IMR-90 (cell line): ENCODE results near the gene DDX42. TPM values are rescaled to one million over a fixed set of nuclear protein-coding genes. Genes with fewer than 3 reads are reported as not detected.

Source experiments
- ATAC-seq: fragments of 200-7000 bp; cut with Tn5 transposase; 2 replicates; pipeline ENCODE4 v1.9.1; 2020; ENCODE audit warnings: low read depth, mild to moderate bottlenecking, moderate library complexity
- BruUV-seq: library from RNA; stranded (reverse); fragments of 400-500 nt; replicated peaks from 2 replicates; lab custom pipeline; 2021; lab: Mats Ljungman, UMichigan
- CTCF ChIA-PET: fragments of 300-600 bp; formaldehyde crosslinking; extraction: SDS; loops from one replicate; lab custom pipeline; 2021; ENCODE audit warnings: antibody characterized with exemption; lab: Yijun Ruan, JAX
- POLR2A ChIA-PET: fragments of 300-600 bp; sonication (Branson Sonifier 250); formaldehyde crosslinking; loops from one replicate; lab custom pipeline; 2022; ENCODE audit warnings: antibody characterized with exemption; ENCODE audit not compliant: unreplicated experiment; lab: Charles Lee
- DNase-seq: peaks from one replicate; pipeline ENCODE4 v3.0.0; 2013
- H2AFZ ChIP-seq: replicated peaks from 2 replicates; pipeline ENCODE3; 2013; ENCODE audit warnings: low read length, mild to moderate bottlenecking; ENCODE audit not compliant: poor library complexity
- H2AK5ac ChIP-seq: 2 replicates; pipeline ENCODE4 v1.6.1; 2013; ENCODE audit warnings: low read depth, low read length, inconsistent platforms
- H2AK9ac ChIP-seq: replicated peaks from 2 replicates; pipeline ENCODE3; 2013; ENCODE audit warnings: mild to moderate bottlenecking, low read depth, low read length, moderate library complexity; ENCODE audit not compliant: poor library complexity
- H2BK120ac ChIP-seq: 2 replicates; pipeline ENCODE4 v1.6.1; 2013; ENCODE audit warnings: low read depth, low read length, inconsistent platforms
- H2BK15ac ChIP-seq: 3 replicates; pipeline ENCODE4 v1.6.1; 2013; ENCODE audit warnings: low read depth, low read length, inconsistent platforms
- H2BK20ac ChIP-seq: 2 replicates; pipeline ENCODE4 v1.6.1; 2013; ENCODE audit warnings: low read depth, mild to moderate bottlenecking, inconsistent platforms, low read length, moderate library complexity
- H2BK5ac ChIP-seq: 2 replicates; pipeline ENCODE4 v1.6.1; 2013; ENCODE audit warnings: mild to moderate bottlenecking, low read depth, low read length, inconsistent platforms; ENCODE audit not compliant: poor library complexity, severe bottlenecking
- H3K14ac ChIP-seq: replicated peaks from 2 replicates; pipeline ENCODE4 v1.6.1; 2013; ENCODE audit warnings: low read depth, low read length, inconsistent platforms
- H3K18ac ChIP-seq: 2 replicates; pipeline ENCODE4 v1.6.1; 2013; ENCODE audit warnings: low read depth, low read length, control low read depth
- H3K23ac ChIP-seq: 2 replicates; pipeline ENCODE4 v1.6.1; 2013; ENCODE audit warnings: low read depth, low read length, inconsistent platforms
- H3K27ac ChIP-seq: 2 replicates; pipeline ENCODE4 v1.5.1; 2013; ENCODE audit warnings: mild to moderate bottlenecking, control low read depth, low read length; ENCODE audit not compliant: insufficient read depth
- H3K27me3 ChIP-seq: 2 replicates; pipeline ENCODE4 v1.6.1; 2013; ENCODE audit warnings: low read length; ENCODE audit not compliant: control insufficient read depth, insufficient read depth
- H3K36me3 ChIP-seq: 2 replicates; pipeline ENCODE4 v1.6.1; 2013; ENCODE audit warnings: low read length, mixed read lengths; ENCODE audit not compliant: control insufficient read depth, insufficient read depth
- H3K4ac ChIP-seq: 2 replicates; pipeline ENCODE4 v1.6.1; 2013; ENCODE audit warnings: low read depth, low read length, inconsistent platforms
- H3K4me1 ChIP-seq: 2 replicates; pipeline ENCODE4 v1.6.1; 2013; ENCODE audit warnings: low read length, mixed read lengths; ENCODE audit not compliant: control insufficient read depth, insufficient read depth
- H3K4me2 ChIP-seq: 2 replicates; pipeline ENCODE4 v1.6.1; 2013; ENCODE audit warnings: low read depth, mild to moderate bottlenecking, control low read depth, low read length, moderate library complexity
- H3K4me3 ChIP-seq: 2 replicates; pipeline ENCODE4 v1.5.1; 2013; ENCODE audit warnings: low read depth, mild to moderate bottlenecking, control low read depth, low read length, moderate library complexity; ENCODE audit not compliant: insufficient read depth
- H3K56ac ChIP-seq: 2 replicates; pipeline ENCODE4 v1.6.1; 2013; ENCODE audit warnings: low read length, inconsistent platforms; ENCODE audit not compliant: insufficient read depth; ENCODE audit errors: extremely low read depth
- H3K79me1 ChIP-seq, 2 experiments: 2 replicates each; pipeline ENCODE4 v1.6.1; 2013; ENCODE audit warnings: low read length in 2 of 2, inconsistent platforms in 1 of 2, low read depth in 1 of 2
- H3K9ac ChIP-seq: 2 replicates; pipeline ENCODE4 v1.6.1; 2013; ENCODE audit warnings: low read depth, low read length, control low read depth
- H3K9me1 ChIP-seq: 2 replicates; pipeline ENCODE4 v1.6.1; 2013; ENCODE audit warnings: low read length, inconsistent platforms; ENCODE audit not compliant: insufficient read depth
- H3K9me3 ChIP-seq: 2 replicates; pipeline ENCODE4 v1.6.1; 2013; ENCODE audit warnings: low read length; ENCODE audit not compliant: control insufficient read depth, insufficient read depth
- H4K20me1 ChIP-seq: 2 replicates; pipeline ENCODE4 v1.6.1; 2013; ENCODE audit warnings: low read length, inconsistent platforms; ENCODE audit not compliant: insufficient read depth
- H4K5ac ChIP-seq: 2 replicates; pipeline ENCODE4 v1.6.1; 2013; ENCODE audit warnings: mild to moderate bottlenecking, low read depth, low read length, control low read depth
- H4K8ac ChIP-seq, 2 experiments: 2 replicates each; pipeline ENCODE4 v1.6.1; 2013; ENCODE audit warnings: low read depth in 2 of 2, low read length in 2 of 2, control low read depth in 1 of 2, inconsistent platforms in 1 of 2
- H4K91ac ChIP-seq: 2 replicates; pipeline ENCODE4 v1.6.1; 2013; ENCODE audit warnings: low read depth, low read length, inconsistent platforms; ENCODE audit not compliant: insufficient read depth
- BHLHE40 ChIP-seq: fragments of 150-350 bp; IDR thresholded peaks from 2 replicates; pipeline ENCODE4 v1.6.1; 2016; ENCODE audit warnings: mild to moderate bottlenecking, low read depth, low read length
- CEBPB ChIP-seq: IDR thresholded peaks from 2 replicates; pipeline ENCODE4 v1.6.1; 2012; ENCODE audit warnings: low read depth, low read length, improper control_type of control experiment
- CHD1 ChIP-seq: IDR thresholded peaks from 2 replicates; pipeline ENCODE4 v1.6.1; 2012; ENCODE audit warnings: low read depth, low read length, improper control_type of control experiment
- FOS ChIP-seq: fragments of 150-350 bp; IDR thresholded peaks from 2 replicates; pipeline ENCODE4 v1.6.1; 2016; ENCODE audit warnings: low read depth, low read length
- MAFK ChIP-seq: IDR thresholded peaks from 2 replicates; pipeline ENCODE4 v1.6.1; 2012; ENCODE audit warnings: low read depth, low read length, improper control_type of control experiment
- MAZ ChIP-seq: IDR thresholded peaks from 2 replicates; pipeline ENCODE4 v1.6.1; 2012; ENCODE audit warnings: low read depth, mild to moderate bottlenecking, low read length, improper control_type of control experiment, moderate library complexity, borderline replicate concordance
- MXI1 ChIP-seq: IDR thresholded peaks from 2 replicates; pipeline ENCODE4 v1.6.1; 2012; ENCODE audit warnings: low read depth, mild to moderate bottlenecking, low read length, moderate library complexity, borderline replicate concordance
- NFE2L2 ChIP-seq: fragments of 150-350 bp; IDR thresholded peaks from 2 replicates; pipeline ENCODE4 v1.6.1; 2016; ENCODE audit warnings: low read depth, mild to moderate bottlenecking, low read length
- POLR2A ChIP-seq: IDR thresholded peaks from 2 replicates; pipeline ENCODE4 v1.6.1; 2012; ENCODE audit warnings: mild to moderate bottlenecking, low read depth, low read length
- RAD21 ChIP-seq: IDR thresholded peaks from 2 replicates; pipeline ENCODE4 v1.6.1; 2012; ENCODE audit warnings: low read length, improper control_type of control experiment
- RCOR1 ChIP-seq: IDR thresholded peaks from 2 replicates; pipeline ENCODE4 v1.6.1; 2012; ENCODE audit warnings: mild to moderate bottlenecking, low read length, improper control_type of control experiment; ENCODE audit not compliant: insufficient replicate concordance
- RFX5 ChIP-seq: IDR thresholded peaks from 2 replicates; pipeline ENCODE4 v1.8.0; 2012; ENCODE audit warnings: low read depth, mild to moderate bottlenecking, low read length, moderate library complexity
- SMC3 ChIP-seq: fragments of 150-350 bp; IDR thresholded peaks from 2 replicates; pipeline ENCODE4 v1.6.1; 2016; ENCODE audit warnings: low read depth, mild to moderate bottlenecking, antibody characterized with exemption, low read length, moderate library complexity
- USF2 ChIP-seq: fragments of 150-350 bp; IDR thresholded peaks from 2 replicates; pipeline ENCODE4 v1.6.1; 2017; ENCODE audit warnings: mild to moderate bottlenecking, antibody characterized with exemption, low read length, low read depth
- WGBS, 2 experiments: methylation state at CpG; one replicate each; pipeline versions ENCODE4 v1.1.5 to v1.1.7; 2013; ENCODE audit warnings: missing lambda C conversion rate in 2 of 2; ENCODE audit not compliant: insufficient read length in 1 of 2; ENCODE audit errors: extremely low coverage in 2 of 2; 5-methylcytosine and 5-hydroxymethylcytosine counted together
- dilution Hi-C: fragments of 300-500 bp; cut with HindIII; formaldehyde crosslinking; loops from one replicate; pipeline ENCODE4 v1.14.3; 2018; ENCODE audit warnings: low sequenced_read_pairs; ENCODE audit not compliant: unreplicated experiment
- in situ Hi-C: fragments of 300-500 bp; cut with MboI; formaldehyde crosslinking; loops from 3 replicates; pipeline ENCODE4 v1.14.3; 2019; ENCODE audit warnings: low sequenced_read_pairs, inconsistent platforms, mixed read lengths
- intact Hi-C: fragments of 100-400 bp; cut with micrococcal nuclease; formaldehyde crosslinking; loops from 2 replicates; pipeline ENCODE4 v1.10.0; 2022
- polyA plus RNA-seq, 3 experiments: library from polyadenylated mRNA; depleted of rRNA; stranded (reverse); fragments of >200 nt; gene quantifications; 2 replicates each; pipeline ENCODE4 v1.2.3, GENCODE V29; 2012; ENCODE audit warnings: low replicate concordance in 1 of 3
- total RNA-seq: library from RNA; depleted of rRNA; stranded (reverse); fragments of >200 nt; gene quantifications from 2 replicates; pipeline ENCODE4 v1.2.3, GENCODE V29; 2012
- TF ChIP-seq, protein P1 (sequence below): conservative IDR thresholded peaks from 2 replicates; pipeline ENCODE4 v1.5.1; 2012; ENCODE audit warnings: mild to moderate bottlenecking, low read depth, low read length, improper control_type of control experiment
- TF ChIP-seq, protein P2 (sequence below): fragments of 150-350 bp; IDR thresholded peaks from 2 replicates; pipeline ENCODE4 v1.6.1; 2016; ENCODE audit warnings: low read depth, mild to moderate bottlenecking, low read length, moderate library complexity, borderline replicate concordance

Gene DDX42
- total and polyA plus RNA-seq, 2 of the 4 experiments (the other 2 are of a cell fraction): 75.8 to 91.5 TPM

GRCh38 chr17:63752707-63753106 is 21.3 kb upstream of the DDX42 start:
- DNase-seq (no peak), ATAC-seq (no peak)
- H4K5ac ChIP-seq: no peak overlapping the region
- POLR2A ChIA-PET: no interaction called here
- no peaks in the 10 kb centered on the region for H3K4me1 ChIP-seq
- intact Hi-C loops: no loop called here
- no peak overlapping the region for H4K8ac ChIP-seq
- peaks cover 7 to 10% of the 10 kb centered on the region in 2 experiments for H3K79me1 ChIP-seq
- H3K9ac ChIP-seq: no peak overlapping the region
- no peaks in the 10 kb centered on the region for H3K9me3 ChIP-seq
- H3K4ac ChIP-seq: no peak overlapping the region
- H3K27me3 ChIP-seq: no peaks in the 10 kb centered on the region
- no peak overlapping the region for H3K4me3 ChIP-seq
- in situ Hi-C loops: no loop called here
- no peak overlapping the region for H2AK5ac ChIP-seq
- no peak overlapping the region for H3K18ac ChIP-seq
- no peak overlapping the region for H3K27ac ChIP-seq
- WGBS, 2 experiments: no CpG with 5 or more reads among the region's 1 CpG
- dilution Hi-C loops: no loop called here
- TF ChIP-seq SMC3 (no peak), CEBPB (no peak), NFE2L2 (no peak), MAZ (no peak), CHD1 (no peak), USF2 (no peak), MAFK (no peak), RCOR1 (no peak), POLR2A (no peak), RAD21 (no peak), RFX5 (no peak), MXI1 (no peak), BHLHE40 (no peak), FOS (no peak)
- TF ChIP-seq, protein P1, sequence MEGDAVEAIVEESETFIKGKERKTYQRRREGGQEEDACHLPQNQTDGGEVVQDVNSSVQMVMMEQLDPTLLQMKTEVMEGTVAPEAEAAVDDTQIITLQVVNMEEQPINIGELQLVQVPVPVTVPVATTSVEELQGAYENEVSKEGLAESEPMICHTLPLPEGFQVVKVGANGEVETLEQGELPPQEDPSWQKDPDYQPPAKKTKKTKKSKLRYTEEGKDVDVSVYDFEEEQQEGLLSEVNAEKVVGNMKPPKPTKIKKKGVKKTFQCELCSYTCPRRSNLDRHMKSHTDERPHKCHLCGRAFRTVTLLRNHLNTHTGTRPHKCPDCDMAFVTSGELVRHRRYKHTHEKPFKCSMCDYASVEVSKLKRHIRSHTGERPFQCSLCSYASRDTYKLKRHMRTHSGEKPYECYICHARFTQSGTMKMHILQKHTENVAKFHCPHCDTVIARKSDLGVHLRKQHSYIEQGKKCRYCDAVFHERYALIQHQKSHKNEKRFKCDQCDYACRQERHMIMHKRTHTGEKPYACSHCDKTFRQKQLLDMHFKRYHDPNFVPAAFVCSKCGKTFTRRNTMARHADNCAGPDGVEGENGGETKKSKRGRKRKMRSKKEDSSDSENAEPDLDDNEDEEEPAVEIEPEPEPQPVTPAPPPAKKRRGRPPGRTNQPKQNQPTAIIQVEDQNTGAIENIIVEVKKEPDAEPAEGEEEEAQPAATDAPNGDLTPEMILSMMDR: no peak
- TF ChIP-seq, protein P2, sequence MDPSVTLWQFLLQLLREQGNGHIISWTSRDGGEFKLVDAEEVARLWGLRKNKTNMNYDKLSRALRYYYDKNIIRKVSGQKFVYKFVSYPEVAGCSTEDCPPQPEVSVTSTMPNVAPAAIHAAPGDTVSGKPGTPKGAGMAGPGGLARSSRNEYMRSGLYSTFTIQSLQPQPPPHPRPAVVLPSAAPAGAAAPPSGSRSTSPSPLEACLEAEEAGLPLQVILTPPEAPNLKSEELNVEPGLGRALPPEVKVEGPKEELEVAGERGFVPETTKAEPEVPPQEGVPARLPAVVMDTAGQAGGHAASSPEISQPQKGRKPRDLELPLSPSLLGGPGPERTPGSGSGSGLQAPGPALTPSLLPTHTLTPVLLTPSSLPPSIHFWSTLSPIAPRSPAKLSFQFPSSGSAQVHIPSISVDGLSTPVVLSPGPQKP: no peak
- H3K14ac ChIP-seq: no peak overlapping the region
- no peak overlapping the region for H2BK5ac ChIP-seq
- H3K9me1 ChIP-seq: no peaks in the 10 kb centered on the region; the same call in 1 of the 2 replicates
- no peaks in the 10 kb centered on the region for H4K20me1 ChIP-seq
- no peak overlapping the region for H3K4me2 ChIP-seq
- no peak overlapping the region for H2BK20ac ChIP-seq
- BruUV-seq: no TSS peak
- CTCF ChIA-PET: interaction anchor here (0.7 to 1.2 kb wide), 2 partner anchors 82 to 292 kb away, joined by 3 read pairs; no protein-coding TSS in a partner anchor
- H4K91ac ChIP-seq: no peak overlapping the region
- no peak overlapping the region for H2BK120ac ChIP-seq
- no peak overlapping the region for H2AFZ ChIP-seq
- H3K23ac ChIP-seq: no peak overlapping the region
- no peak overlapping the region for H3K56ac ChIP-seq
- peaks cover 48% of the 10 kb centered on the region for H3K36me3 ChIP-seq
- H2BK15ac ChIP-seq: no peak overlapping the region
- H2AK9ac ChIP-seq: no peak overlapping the region
